GM19035 (cell line): ENCODE data around the gene CMIP.
"Not testable (repeated sequence)": the region's sequence is repeated elsewhere in the genome, so short reads cannot be mapped to it uniquely, and the experiment has no call there.

Experiments
- ATAC-seq: cut with Tn5 transposase; IDR thresholded peaks from one replicate; pipeline ENCODE4 v1.9.1; 2021; ENCODE audit not compliant: unreplicated experiment

Gene CMIP

DNA sequence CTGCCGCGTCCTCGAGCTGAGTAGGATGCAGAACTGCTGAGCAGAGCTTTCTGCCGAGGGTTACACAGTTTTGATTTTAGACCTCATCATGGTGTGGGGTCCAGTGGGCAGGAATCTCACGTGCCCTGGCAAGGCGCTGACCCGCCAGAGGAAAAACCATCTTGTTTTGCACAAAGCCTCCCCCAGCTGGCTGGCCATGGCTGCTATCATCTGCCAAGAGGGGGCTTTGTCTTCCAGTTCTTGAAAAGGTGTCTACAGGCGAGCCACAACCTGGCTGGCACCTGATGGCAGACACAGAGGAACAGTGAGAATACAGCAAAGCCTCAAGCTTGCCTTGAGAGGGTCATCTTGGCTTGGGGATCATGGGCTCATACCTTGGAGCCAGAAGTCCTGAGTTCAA, 118.3 kb downstream of the CMIP start:
- ATAC-seq, result no peak

DNA sequence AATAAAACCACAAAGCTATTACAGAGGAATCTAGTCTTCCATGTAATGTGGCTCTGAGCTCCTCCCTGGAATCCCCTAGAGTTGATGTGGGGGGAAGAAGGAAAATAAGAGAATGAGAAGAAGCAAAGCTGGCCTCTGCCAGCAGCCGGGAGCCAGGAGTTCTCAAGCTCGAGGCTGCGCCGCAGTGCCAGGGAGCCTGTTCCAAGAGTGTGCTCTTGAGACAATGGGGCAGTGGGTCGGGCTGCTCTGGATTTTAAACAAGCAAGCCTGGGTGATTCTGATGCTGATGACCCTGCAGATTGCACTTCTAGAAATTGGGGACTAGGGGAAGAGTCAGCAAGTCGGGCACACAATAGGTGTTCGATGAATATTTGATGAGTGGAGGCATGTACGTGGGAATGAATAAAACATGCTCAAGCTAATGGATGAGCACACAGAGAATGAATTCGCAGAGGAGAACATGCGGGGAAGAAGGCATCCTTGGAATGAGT, 119.9 kb downstream of the CMIP start:
- no peak for ATAC-seq

DNA sequence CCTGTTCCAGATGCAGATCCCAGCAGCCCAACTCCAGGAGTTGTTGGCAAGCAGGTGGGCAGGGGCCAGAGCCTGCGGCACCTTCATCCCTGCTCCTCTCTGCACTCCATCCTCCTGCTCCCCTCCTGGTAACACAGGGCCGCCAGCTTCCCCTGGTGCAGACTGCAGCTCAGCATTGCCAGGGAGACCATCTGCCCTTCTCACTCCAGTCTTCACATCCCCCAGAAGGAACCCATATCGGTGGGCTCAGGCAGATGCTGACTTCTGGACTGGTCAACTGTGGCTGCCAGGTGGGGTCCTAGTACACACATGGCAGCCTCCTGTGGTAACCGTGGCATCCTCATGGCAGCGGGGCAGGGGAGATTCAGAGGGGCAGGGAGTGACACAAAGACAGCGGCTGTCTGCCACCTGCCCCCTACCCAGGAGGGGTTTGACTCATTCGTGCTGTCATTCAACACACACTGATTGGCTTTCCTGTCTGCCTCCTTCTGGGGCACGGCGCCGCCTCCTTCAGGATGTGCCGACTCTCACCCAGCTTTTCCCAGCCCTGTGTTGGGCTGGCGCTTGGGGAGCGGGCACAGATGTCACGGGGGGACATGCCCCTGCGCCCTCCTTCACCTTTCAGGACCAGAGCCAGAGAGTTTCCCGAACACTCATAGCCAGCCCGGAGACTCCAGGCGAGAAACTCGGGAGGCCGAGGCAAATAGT, 120.9 kb downstream of the CMIP start:
- ATAC-seq, result no peak

DNA sequence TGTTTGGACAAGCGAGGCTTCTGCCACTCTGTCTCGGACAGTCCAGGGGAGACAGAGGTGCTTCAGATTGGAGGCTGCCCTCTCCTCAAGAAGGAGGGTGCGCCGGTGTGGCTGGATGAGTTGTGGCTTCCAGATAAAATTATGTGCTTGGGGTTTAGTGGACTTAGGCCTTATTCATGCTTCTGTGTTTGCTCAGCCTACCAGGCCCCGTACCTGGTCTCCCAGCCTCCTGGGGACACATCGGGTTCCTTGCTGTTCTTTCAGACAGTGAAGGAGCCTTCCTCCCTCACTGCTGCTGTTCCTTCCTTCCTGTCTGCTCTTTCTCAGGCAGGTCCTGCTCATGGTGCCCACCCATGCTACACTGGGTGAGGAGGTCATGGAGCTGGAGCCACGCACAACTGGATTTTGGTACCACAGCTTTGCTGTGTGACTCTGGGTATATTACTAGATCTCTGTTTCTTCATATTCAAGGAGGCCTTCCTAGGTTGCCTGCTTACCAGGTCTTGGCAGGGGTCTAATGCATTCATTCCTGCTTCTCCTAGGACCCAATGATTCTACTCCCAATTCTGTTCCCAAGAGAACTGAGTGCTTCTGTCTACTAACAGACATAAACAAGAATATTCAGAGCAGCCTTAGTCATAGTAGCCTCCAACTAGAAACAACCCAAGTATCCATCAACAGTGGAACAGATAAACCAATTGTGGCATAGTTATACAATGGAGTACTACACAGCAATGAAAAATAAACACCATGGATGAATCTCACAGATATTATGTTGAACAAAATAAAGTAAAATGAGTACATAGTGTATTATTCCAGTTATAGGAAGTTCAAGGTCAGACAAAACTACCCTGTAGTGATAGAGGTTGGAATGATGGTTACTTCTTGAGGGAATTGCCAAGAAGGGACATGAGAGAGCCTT, 121.7 kb downstream of the CMIP start:
- no peak for ATAC-seq

DNA sequence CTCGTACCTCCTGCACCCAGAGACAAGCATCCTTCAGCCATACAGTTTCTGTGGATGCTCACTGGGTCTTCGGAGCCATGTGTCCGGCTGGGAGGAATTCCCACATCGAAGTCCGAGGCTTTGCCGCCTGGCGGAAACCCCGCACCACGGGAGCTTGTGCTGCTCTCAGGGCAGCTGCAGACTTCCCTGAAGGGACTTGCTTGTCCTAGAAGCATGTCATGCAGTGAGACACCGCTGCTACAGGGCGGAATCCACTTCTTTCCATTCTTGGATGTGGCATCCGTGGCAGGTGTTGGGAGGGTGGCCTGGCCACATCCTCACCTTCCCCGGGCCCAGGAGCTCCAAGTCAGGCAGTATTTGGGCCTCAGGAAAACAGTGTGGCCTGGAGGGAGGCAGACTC, 122.5 kb downstream of the CMIP start:
- ATAC-seq, result no peak

DNA sequence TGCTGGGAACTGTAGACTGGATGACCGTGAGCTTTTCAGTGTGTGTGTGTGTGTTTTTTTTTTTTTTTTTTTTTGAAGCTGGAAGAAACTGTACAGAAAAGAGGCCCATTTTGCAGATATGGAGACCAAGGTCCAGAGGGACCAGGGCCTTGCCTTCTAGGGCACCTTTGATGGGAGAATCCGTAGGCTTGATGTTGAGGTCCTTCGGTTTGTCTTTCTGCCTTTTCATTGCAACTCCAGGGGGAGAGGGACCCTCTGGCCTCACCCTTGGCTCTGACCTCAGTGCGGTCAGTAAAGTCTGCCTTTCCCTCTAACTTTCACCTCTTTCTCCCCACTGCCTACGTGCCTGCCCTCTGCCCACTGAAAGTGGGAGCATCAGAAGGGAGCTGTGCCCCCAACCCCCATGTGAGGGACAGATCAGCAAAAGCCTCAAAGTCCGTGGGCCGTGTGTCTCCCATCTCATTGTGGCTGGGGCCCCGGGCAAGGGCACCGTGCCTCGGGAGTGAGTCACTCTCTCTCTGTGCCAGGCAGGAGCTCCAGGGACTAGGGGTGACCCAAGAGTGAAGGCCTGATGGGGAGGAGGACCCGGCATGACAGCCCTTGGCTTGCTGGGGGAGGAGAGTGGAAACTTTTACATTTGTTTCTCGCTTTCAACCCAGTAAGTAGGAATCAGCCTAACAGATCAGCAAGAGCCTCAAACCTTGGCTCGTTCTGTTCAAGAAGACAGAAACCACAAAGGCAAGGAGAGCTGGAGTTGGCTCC, 123.6 kb downstream of the CMIP start:
- no peak for ATAC-seq

DNA sequence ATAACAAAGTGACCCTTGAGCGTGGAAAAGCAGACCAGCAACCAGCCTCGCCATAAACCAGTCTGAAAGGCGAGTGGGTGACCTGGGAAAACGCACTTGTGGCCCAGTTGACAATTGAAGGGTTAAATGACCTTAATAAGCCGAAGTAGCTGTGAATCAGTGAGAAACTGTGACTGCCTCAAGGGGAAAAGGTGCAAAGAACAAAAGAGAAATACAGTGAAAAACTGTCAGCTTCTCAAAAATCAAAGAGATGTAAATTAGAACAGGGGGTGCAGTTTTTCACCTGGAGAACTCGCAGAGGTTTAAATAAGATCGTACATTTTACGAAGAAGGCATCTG, 124.1 kb downstream of the CMIP start:
- no peak for ATAC-seq

DNA sequence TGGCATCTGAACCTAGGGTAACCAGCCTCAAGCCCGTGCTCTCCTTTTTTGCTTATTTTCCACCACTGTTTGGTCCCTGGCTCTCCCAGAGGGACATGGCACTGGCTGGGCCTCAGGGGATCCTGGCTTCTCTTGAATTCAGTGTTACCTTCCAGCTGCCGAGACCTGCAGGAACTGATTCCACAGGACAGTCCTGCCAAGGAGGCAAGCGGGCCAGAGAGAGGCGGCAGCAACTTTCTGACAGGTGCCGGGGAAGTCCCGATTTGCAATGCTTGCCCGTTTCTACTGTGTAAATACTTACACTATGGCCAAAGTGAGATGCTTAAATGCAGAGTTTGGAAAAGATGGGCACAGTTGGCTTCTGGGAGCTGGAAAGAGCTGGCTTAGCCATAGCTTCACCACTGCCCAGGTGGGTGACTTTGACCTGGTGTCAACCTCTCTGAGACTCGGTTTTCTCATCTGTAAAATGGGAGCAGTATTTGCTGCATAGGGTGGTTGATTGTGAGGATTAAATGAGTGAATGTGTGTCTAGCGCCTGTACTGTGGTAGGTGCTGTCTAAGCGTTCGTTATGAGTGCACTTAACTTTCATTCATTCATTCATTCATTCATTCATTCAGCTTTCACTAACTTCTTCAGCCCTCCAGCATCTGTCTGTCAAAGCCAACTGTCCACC, 124.9 kb downstream of the CMIP start:
- no peak for ATAC-seq

DNA sequence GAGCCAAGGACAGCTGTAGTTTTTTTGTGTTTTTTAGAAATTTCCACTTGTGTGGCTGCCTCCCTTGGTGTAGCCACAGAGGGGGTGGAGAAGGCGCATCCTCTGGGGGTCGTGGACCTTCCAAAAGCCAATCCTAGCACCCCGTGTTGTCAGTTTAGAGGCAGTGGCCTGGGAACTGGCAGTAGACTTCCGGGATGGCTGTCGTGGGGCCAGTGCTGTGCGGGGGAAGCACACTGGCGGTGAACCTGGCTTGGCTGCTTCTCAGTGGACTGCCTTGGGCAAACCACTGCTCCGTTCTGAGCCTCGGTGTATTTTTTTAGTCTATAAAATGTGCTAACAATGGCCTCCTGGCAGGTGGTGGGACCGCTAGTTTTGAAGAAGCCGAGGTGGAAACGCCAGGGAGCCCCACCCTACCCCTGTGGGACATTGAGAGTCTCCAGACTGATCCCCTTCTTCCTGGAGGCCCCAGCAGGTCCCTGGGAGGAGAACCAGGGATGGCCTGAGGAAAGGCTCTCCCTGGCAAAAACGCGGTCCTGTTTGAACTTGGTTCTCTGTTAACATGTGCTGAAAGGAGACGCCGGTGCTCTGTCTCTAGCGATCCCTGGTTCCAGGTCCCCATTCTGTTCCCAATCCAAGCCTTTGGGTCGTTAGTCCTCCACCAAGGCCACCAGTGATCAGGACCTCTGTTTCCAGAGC, 125.7 kb downstream of the CMIP start:
- ATAC-seq, result no peak

DNA sequence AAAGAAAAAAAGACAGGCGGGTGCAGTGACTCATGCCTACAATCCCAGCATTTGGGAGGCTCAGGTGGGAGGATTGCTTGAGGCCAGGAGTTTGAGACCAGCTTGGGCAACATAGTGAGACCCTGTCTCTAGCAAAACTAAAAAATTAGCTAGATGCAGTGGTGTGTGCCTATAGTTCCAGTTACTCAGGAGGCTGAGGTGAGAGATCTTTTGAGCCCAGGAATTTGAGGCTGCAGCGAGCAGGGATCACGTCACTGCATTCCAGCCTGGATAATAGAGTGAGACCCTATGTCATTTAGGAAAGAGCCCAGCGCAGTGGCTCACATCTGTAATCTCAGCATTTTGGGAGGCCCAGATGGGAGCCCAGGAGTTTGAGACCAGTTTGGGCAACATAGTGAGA, 126.6 kb downstream of the CMIP start:
- ATAC-seq, result no peak

DNA sequence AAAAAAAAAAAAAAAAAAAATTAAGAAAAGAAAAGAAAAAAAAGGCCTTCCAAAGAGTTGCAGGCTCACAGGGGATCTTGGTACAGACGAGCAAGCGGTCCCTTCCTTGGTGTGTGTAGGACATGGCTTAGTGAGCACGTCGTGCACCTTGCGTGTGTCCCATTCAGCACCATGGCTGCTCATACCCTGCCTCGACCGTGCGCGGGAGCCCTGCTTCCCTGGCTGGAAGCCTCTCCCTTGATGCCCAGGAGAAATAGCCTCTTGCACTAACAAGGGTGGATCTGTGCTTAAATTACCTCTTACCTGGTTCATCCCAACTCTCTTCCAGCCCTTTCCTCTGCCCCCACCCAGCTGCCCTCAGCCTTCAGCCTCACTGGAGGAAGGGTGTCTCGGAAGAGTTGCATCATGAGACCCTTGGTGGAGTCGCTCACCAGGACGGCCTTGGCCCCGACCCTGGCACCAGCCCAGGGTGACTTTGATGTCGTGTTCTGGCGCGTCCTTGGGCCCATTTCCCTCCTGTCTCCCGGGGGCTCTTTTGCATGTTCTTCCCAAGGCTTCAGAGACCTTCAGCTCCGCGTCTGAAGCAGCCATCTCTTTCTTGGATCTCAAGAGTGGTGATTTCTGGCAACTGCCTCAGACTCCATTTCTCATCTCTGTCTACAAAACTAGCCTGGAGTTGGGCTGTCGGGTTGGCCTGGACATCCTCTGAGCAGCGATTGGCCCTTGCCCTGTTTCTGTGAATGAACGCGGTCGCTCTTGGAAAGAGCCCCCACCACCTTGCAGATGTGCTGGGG, 127.2 kb downstream of the CMIP start:
- ATAC-seq, result no peak

DNA sequence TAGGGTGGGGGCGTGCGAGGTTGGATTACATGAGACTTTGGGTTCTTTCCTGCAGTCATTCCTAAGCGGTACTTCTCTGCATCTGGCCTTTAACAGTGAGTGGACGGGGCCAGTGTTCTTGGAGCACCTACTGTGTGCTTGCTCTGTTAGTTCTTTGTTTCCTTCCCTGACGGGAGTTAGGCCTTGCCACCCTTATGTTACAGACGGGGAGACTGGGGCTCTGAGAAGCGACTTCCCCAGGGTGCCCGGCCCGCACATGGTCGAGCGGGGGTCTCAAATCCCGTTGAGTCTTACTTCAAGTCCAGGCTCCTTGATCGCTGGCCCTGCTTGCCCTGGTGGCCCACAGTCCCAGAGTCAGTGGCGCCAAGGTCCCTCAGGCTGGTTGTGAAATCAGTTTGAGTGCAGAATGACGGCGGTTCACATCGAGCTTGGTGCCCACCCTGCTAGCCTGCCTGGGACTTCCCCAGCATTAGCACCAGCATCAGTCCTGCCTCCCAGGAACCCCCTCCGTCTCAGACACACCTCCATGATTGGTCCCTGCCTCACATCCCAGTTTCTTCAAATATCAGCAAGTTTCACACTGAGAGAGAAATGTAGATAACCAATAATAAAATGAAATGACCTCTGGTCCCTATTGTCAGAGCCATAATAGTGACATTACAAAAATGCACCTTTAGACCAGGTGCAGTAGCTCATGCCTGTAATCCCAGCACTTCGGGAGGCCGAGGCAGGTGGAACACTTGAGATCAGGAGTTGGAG, 128.0 kb downstream of the CMIP start:
- no peak for ATAC-seq

DNA sequence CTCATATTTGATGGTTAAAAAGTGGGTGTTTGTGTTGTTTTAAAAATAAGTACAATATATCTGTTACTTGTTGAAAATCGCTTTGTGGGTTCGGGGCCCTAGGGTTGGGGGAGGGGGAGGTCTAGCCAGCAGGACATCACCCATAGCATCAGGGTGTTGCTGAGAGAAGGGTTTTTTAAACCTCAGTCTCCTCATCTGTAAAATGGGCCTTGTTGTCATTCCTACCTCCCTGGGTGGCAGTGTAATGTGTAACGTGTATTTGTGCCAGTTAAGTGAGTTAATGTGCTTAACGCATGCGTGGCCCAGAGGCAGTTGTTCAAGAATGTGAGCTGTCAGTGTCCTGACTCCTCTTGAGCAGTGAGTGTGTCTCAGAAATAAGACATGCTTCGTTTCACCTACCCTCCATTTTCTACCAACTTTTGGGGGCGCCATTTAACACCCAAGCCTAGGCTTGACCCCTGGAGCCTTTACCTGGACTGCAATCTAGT, 129.0 kb downstream of the CMIP start:
- ATAC-seq, result no peak

DNA sequence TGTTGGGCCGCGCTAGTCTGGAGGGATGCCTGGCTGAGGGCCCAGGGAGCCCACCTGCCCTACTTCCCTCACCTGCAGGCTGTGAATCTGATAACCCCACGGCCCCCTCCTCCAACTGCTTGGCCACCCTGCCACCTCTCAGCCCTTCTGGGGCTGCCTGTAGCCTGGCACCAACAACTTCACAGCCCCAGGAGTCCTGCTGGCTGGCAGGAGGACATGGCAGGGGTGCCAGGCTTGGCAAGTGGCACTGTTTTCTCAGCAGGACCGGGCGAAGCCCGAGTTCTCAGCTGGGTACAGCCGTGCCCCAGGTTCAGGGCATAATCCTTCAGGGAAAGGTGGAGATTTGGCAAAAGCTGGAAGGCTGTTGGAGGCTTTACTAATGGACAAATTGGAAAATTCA, 129.6 kb downstream of the CMIP start:
- ATAC-seq, result no peak

DNA sequence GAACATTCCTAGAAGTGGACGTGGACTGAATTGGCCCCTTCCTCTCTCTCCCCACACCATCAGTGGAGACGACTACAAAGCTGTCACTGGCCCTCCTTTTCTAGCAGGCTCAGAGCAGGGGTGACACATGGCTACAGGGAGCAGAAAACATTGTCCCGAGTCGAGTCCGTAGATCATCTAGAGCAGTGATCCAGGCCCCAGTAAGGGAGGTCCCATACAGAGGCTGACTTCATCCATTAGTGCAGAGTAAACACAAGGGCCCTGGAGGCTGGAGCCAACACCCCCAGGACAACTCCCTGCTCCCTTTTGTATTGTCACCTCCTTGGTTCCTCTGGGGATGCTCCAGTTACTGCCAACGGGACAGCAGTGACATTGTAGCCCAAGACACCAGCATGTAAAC, 130.7 kb downstream of the CMIP start:
- ATAC-seq, result no peak

DNA sequence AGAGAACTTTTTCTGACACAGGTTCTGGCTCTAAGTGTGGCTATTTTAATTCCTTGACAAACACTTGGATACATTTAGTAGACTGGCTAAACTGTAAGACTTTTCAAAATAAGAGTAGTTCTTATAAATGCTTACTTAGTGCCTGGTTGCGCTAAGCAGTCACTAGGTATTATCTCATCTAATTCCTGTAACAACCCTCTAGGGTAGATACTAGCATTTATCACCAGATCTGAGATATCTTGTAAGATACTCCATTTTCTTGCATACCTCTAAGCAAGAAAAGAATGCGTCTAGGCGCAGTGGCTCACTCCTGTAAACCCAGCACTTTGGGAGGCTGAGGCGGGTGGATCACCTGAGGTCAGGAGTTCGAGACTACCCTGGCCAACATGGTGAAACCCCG, 131.2 kb downstream of the CMIP start:
- ATAC-seq, result no peak

DNA sequence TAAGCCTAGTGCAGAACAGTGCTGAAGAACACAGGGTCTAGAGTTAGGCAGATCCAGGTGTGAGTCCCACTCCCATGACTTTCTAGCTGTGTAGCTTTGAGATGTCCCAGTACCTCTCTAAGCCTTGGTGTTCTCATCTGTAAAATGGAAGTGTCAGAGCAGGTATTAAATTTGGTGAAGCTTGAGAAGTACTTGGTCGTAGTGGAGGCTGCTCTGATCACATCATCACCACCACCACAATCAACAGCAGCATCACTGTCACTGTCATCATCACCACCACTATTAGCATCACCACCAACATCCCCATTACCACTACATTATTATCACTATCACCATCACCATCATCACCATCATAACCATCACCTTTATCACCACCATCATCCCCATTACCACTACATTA, 132.1 kb downstream of the CMIP start:
- ATAC-seq, result no peak

DNA sequence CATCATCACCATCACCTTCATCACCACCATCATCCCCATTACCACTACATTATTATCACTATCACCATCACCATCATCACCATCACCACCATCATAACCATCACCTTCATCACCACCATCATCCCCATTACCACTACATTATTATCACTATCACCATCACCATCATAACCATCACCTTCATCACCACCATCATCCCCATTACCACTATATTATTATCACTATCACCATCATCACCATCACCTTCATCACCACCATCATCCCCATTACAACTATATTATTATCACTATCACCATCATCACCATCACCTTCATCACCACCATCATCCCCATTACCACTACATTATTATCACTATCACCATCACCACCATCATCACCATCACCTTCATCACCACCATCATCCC, 132.7 kb downstream of the CMIP start:
- not testable (repeated sequence) for ATAC-seq

DNA sequence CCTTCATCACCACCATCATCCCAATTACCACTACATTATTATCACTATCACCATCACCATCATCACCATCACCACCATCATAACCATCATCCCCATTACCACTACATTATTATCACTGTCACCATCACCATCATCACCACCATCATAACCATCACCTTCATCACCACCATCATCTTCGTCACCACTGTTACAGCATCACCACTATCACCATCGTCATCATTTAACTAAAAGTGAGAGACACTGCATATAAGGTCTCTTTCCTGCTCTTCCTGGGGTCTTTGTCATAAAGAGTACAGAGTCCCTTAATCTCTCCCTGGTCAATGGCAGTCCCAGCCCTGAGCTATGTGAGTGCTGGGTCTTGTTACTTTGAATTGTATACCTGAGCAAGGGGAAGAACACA, 133.5 kb downstream of the CMIP start:
- no peak for ATAC-seq
